IPS-20b (cell line): ENCODE data around the gene CLDND2.
"Not testable (repeated sequence)": the region's sequence is repeated elsewhere in the genome, so short reads cannot be mapped to it uniquely, and the experiment has no call there.

ENCODE experiments used
- H3K27ac ChIP-seq: one replicate; pipeline ENCODE4 v1.5.1; 2013; ENCODE audit warnings: low read length
- H3K27me3 ChIP-seq: 2 replicates; pipeline ENCODE4 v1.6.1; 2013; ENCODE audit warnings: mild to moderate bottlenecking, low read length, inconsistent platforms; ENCODE audit not compliant: insufficient read depth
- H3K36me3 ChIP-seq: 2 replicates; pipeline ENCODE4 v1.6.1; 2013; ENCODE audit warnings: low read depth, mild to moderate bottlenecking, inconsistent platforms, low read length, moderate library complexity; ENCODE audit not compliant: insufficient read depth
- H3K4me1 ChIP-seq: 2 replicates; pipeline ENCODE4 v1.6.1; 2013; ENCODE audit warnings: mild to moderate bottlenecking, control low read depth, inconsistent platforms, low read length, moderate library complexity; ENCODE audit not compliant: insufficient read depth
- H3K4me3 ChIP-seq: 2 replicates; pipeline ENCODE4 v1.5.1; 2013; ENCODE audit warnings: mild to moderate bottlenecking, low read length, inconsistent platforms
- H3K9ac ChIP-seq: 2 replicates; pipeline ENCODE4 v1.6.1; 2013; ENCODE audit warnings: low read depth, mild to moderate bottlenecking, inconsistent platforms, low read length, moderate library complexity
- H3K9me3 ChIP-seq: 2 replicates; pipeline ENCODE4 v1.6.1; 2013; ENCODE audit warnings: mild to moderate bottlenecking, low read depth, low read length, inconsistent platforms; ENCODE audit not compliant: insufficient read depth

Gene CLDND2, protein sequence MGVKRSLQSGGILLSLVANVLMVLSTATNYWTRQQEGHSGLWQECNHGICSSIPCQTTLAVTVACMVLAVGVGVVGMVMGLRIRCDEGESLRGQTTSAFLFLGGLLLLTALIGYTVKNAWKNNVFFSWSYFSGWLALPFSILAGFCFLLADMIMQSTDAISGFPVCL

GRCh38 chr19:51368366-51369282, at the start of gene CLDND2:
TSS of gene CLDND2 (minus strand) at chr19:51369003. CDS start at chr19:51368577, 426 bp downstream.
- Histone ChIP-seq H3K9me3 (no peaks in the 10 kb centered on the region), H3K4me1 (peaks cover 13% of the 10 kb centered on the region; the same call in 1 of the 2 replicates), H3K36me3 (no peaks in the 10 kb centered on the region), H3K27me3 (no peaks in the 10 kb centered on the region), H3K27ac (peak within 1 kb of the TSS; percentile 16), H3K4me3 (peak within 1 kb of the TSS; percentile 97), H3K9ac (peak within 1 kb of the TSS; percentile 63; the same call in 1 of the 2 replicates)

DNA sequence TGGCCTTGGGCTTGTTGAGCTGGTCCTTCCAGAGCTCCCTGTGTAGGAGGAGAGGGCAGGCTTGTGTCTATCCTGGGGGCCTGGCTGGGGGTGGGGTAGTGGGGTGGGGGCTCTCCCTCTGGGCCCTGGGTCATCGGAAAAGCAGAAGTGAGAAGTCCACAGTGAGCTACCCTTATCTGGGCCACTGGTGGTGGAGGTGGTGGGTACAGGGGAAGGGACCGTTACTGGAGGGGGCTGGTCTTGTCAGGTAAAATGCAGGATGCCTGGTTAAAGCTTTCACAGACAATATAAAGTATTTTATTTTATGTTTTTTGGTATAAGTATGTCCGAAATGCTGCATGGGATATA, 49.0 kb upstream of the CLDND2 start:
- Histone ChIP-seq H3K9ac (no peak overlapping the region), H3K4me3 (no peak overlapping the region), H3K36me3 (no peaks in the 10 kb centered on the region), H3K9me3 (no peaks in the 10 kb centered on the region), H3K27ac (no peak overlapping the region), H3K27me3 (peaks cover 19% of the 10 kb centered on the region), H3K4me1 (no peaks in the 10 kb centered on the region)

GRCh38 chr19:51417107-51417809, 48.5 kb upstream of the CLDND2 start, which contains the start of gene SIGLEC10:
TSS of gene SIGLEC10 (minus strand) at chr19:51417642. CDS start at chr19:51417581, 61 bp downstream.
- Histone ChIP-seq H3K4me3 (no peak within 1 kb of the TSS), H3K9me3 (no peaks in the 10 kb centered on the region), H3K27me3 (peaks cover 19% of the 10 kb centered on the region), H3K36me3 (no peaks in the 10 kb centered on the region), H3K27ac (no peak within 1 kb of the TSS), H3K4me1 (no peaks in the 10 kb centered on the region), H3K9ac (no peak within 1 kb of the TSS)

GRCh38 chr19:51416422-51416821, 47.6 kb upstream of the CLDND2 start:
- H3K9me3 ChIP-seq: not testable (repeated sequence)

GRCh38 chr19:51415187-51415586, 46.4 kb upstream of the CLDND2 start:
- Histone ChIP-seq H3K27ac (no peak overlapping the region), H3K27me3 (peaks cover 6% of the 10 kb centered on the region; the same call in 1 of the 2 replicates), H3K9me3 (no peaks in the 10 kb centered on the region), H3K36me3 (no peaks in the 10 kb centered on the region), H3K9ac (no peak overlapping the region), H3K4me3 (no peak overlapping the region), H3K4me1 (peaks cover 3% of the 10 kb centered on the region; the same call in 1 of the 2 replicates)

More at GRCh38 chr19:51416422-51416821, 47.6 kb upstream of the CLDND2 start:
- peaks cover 18% of the 10 kb centered on the region for H3K27me3 ChIP-seq
- H3K27ac ChIP-seq, H3K4me1 ChIP-seq, H3K4me3 ChIP-seq, H3K36me3 ChIP-seq, H3K9ac ChIP-seq: not testable (repeated sequence)

- Histone ChIP-seq H3K27ac (no peak overlapping the region), H3K4me3 (no peak overlapping the region), H3K36me3 (no peaks in the 10 kb centered on the region), H3K4me1 (peaks cover 11% of the 10 kb centered on the region; the same call in 1 of the 2 replicates), H3K27me3 (no peaks in the 10 kb centered on the region), H3K9ac (no peak overlapping the region), H3K9me3 (no peaks in the 10 kb centered on the region; the same call in 1 of the 2 replicates)
These were observed 42.3 kb upstream of the CLDND2 start for GRCh38 chr19:51410950-51411748.

DNA sequence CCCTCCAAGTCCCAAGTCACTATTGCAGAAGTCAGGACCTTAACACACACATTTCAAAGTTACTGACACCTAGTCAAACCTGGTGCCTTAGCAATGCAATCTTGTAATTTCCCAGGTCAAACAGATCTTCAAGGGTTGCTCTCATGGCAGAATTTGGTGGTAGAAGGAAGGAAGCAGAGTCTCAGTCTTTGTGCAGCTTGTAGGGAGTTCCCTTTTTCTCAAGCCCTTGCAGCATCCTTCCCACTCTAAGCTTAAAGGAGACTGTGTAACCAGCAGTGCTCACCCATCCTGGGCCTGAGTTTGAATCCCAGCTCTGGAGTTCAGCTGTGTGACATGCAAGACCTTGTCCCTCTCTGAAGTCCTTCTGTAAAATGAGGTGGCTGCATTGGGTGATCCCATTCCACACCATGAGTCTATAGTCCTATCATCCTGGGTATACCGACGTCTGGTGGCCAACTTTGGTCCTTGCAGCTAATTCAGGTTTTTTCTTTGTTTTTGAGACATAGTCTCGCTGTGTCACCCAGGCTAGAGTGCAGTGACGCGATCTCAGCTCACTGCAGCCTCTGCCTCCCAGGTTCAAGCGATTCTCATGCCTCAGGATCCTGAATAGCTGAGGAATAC, 38.8 kb upstream of the CLDND2 start:
- Histone ChIP-seq H3K9ac (peak overlapping the region; percentile 1; the same call in 1 of the 2 replicates), H3K27me3 (no peaks in the 10 kb centered on the region), H3K36me3 (peaks cover 8% of the 10 kb centered on the region; the same call in 1 of the 2 replicates), H3K4me1 (peaks cover 11% of the 10 kb centered on the region; the same call in 1 of the 2 replicates), H3K27ac (no peak overlapping the region), H3K4me3 (no peak overlapping the region), H3K9me3 (no peaks in the 10 kb centered on the region; the same call in 1 of the 2 replicates)

DNA sequence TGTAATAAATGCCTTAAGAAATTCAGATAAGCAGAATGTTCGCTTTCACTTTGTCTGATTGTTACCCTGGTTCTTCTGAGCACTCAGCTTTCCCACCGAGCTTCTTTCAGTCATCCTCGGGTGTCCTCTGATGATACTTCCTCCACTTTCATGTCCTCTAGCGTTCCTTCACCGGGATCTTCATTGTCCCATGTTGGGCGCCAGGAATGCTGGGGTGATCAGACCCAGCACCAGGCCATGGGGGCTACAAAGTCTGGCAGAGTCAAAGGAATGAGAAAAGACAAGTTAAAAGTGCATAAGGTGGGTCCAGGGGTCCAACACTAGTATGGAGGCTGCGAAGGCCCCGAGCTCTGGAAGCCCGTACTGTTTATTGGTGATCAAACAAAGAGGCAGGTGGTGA, 33.3 kb upstream of the CLDND2 start:
- Histone ChIP-seq H3K9me3 (peaks cover 18% of the 10 kb centered on the region), H3K9ac (no peak overlapping the region), H3K27me3 (no peaks in the 10 kb centered on the region), H3K4me1 (no peaks in the 10 kb centered on the region), H3K36me3 (peaks cover 13% of the 10 kb centered on the region; the same call in 1 of the 2 replicates), H3K4me3 (no peak overlapping the region), H3K27ac (no peak overlapping the region)

DNA sequence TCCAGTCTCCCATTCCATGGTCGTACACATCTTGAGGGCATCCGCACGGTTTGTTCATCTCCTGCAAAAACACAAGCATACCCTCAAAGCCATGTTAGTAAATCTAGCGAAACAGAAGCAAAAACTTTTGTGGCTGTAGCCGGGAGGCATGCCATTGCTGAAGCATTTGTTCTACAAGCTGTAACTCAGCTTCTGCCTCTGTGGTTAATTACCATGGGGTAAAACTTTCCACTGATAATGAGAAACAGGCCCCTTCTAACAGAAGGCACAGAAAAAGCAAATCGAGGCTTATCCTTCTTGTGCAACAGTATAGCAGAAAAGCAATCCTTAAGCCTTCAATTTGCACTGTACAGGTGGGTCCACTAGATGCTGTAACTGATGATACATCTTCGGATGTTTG, 31.1 kb upstream of the CLDND2 start:
- H3K9ac ChIP-seq, H3K27me3 ChIP-seq, H3K4me3 ChIP-seq, H3K27ac ChIP-seq, H3K4me1 ChIP-seq: not testable (repeated sequence)
- Histone ChIP-seq H3K9me3 (peaks cover 18% of the 10 kb centered on the region), H3K36me3 (peaks cover 13% of the 10 kb centered on the region; the same call in 1 of the 2 replicates)

DNA sequence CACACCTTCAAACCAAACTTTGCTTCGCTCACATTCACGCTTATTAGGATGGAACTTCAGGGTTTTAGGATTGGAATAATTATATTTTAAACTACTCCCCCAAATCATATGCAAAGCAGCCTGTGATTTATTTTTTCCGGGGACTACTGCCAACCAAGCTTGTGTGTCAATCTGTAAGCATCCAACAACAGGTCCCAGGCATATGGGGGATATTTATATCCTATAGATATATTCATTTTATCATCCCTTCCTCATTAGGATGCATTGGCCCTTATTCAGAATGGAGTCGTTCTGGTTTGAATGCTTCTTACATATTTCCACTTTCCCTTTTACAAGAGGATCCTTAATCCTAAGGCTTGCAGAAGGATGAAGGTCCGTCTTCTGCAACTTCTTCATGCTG, 30.4 kb upstream of the CLDND2 start:
- no peaks in the 10 kb centered on the region for H3K4me1 ChIP-seq
- no peaks in the 10 kb centered on the region for H3K27me3 ChIP-seq
- no peak overlapping the region for H3K27ac ChIP-seq
- H3K9me3 ChIP-seq: peaks cover 18% of the 10 kb centered on the region
- no peak overlapping the region for H3K9ac ChIP-seq
- peaks cover 13% of the 10 kb centered on the region; the same call in 1 of the 2 replicates for H3K36me3 ChIP-seq
- no peak overlapping the region for H3K4me3 ChIP-seq
